Endothelial cell of umbilical vein (primary cell): ENCODE results near the gene TMEM250. TPM values are rescaled to one million over a fixed set of nuclear protein-coding genes. Genes with fewer than 3 reads are reported as not detected.
A peak's percentile ranks its signal among the peaks of the same experiment; 100 is the strongest.

Experiments used
- Bru-seq: library from RNA; stranded (reverse); fragments of 400-500 nt; gene quantifications from one replicate; lab custom pipeline; 2021; lab: Mats Ljungman, UMichigan
- BruChase-seq, 2 experiments: library from RNA; stranded (reverse); fragments of 400-500 nt; gene quantifications; one replicate each; lab custom pipeline; 2021; lab: Mats Ljungman, UMichigan
- BruUV-seq: library from RNA; stranded (reverse); fragments of 400-500 nt; replicated peaks from 2 replicates; lab custom pipeline; 2021; lab: Mats Ljungman, UMichigan
- CTCF ChIA-PET: fragments of 300-600, 350-600 bp; sonication (Branson Sonifier 250); formaldehyde crosslinking; loops from one replicate; lab custom pipeline; 2021; ENCODE audit warnings: antibody characterized with exemption, inconsistent platforms; lab: Charles Lee
- POLR2A ChIA-PET: fragments of 300-600, 350-600 bp; sonication (Branson Sonifier 250); formaldehyde crosslinking; loops from one replicate; lab custom pipeline; 2021; ENCODE audit warnings: antibody characterized with exemption, inconsistent platforms; lab: Charles Lee
- DNase-seq: peaks from one replicate; pipeline ENCODE4 v3.0.0-alpha.2; 2011; ENCODE audit warnings: low read depth, low spot score
- FAIRE-seq: peaks from 2 replicates; lab custom pipeline; 2011; peaks lifted over from hg19 to GRCh38; lab: Jason Lieb, UNC
- H2AFZ ChIP-seq: 2 replicates; pipeline ENCODE4 v1.6.0; 2012; ENCODE audit warnings: low read depth, low read length, control low read depth, inconsistent platforms
- H3K27ac ChIP-seq: 2 replicates; pipeline ENCODE4 v1.5.1; 2011; ENCODE audit warnings: low read depth, mild to moderate bottlenecking, control low read depth, low read length, moderate library complexity; ENCODE audit not compliant: insufficient read depth
- H3K27me3 ChIP-seq, 2 experiments: 2 replicates each; pipeline versions ENCODE4 v1.6.0 to v1.6.1; 2011; ENCODE audit warnings: low read length in 2 of 2, mixed read lengths in 1 of 2; ENCODE audit not compliant: control insufficient read depth in 2 of 2, insufficient read depth in 2 of 2
- H3K36me3 ChIP-seq, 2 experiments: 2 replicates in 1 of 2; 3 replicates in 1 of 2; pipeline ENCODE4 v1.5.1; 2011; ENCODE audit warnings: low read length in 2 of 2, mild to moderate bottlenecking in 1 of 2, moderate library complexity in 1 of 2; ENCODE audit not compliant: control insufficient read depth in 2 of 2, insufficient read depth in 2 of 2; ENCODE audit errors: extremely low read depth in 1 of 2
- H3K4me1 ChIP-seq: 3 replicates; pipeline ENCODE4 v1.5.1; 2011; ENCODE audit warnings: mild to moderate bottlenecking, low read length; ENCODE audit not compliant: control insufficient read depth, insufficient read depth; ENCODE audit errors: extremely low read depth
- H3K4me2 ChIP-seq: 2 replicates; pipeline ENCODE4 v1.6.1; 2011; ENCODE audit warnings: low read length, control low read depth, mixed read lengths; ENCODE audit not compliant: insufficient read depth
- H3K4me3 ChIP-seq, 3 experiments: fragments of 200-600 bp in 1 of 3; sonication (generic), shearing (Covaris generic) in 1 of 3; replicated peaks in 1 of 3; 2 replicates each; pipeline ENCODE4 v1.5.1; 2011 to 2016; ENCODE audit warnings: control low read depth in 3 of 3, low read length in 3 of 3, mild to moderate bottlenecking in 2 of 3, inconsistent platforms in 1 of 3, low read depth in 1 of 3, moderate library complexity in 1 of 3; ENCODE audit not compliant: insufficient read depth in 1 of 3
- H3K79me2 ChIP-seq: 2 replicates; pipeline ENCODE4 v1.6.0; 2012; ENCODE audit warnings: low read length, inconsistent platforms; ENCODE audit not compliant: control insufficient read depth, insufficient read depth
- H3K9ac ChIP-seq: replicated peaks from 2 replicates; pipeline ENCODE3; 2011; ENCODE audit warnings: low read length, control low read depth; ENCODE audit not compliant: insufficient read depth; ENCODE audit errors: extremely low read depth
- H3K9me1 ChIP-seq: replicated peaks from 3 replicates; pipeline ENCODE4 v1.6.0; 2011; ENCODE audit warnings: mild to moderate bottlenecking, low read length; ENCODE audit not compliant: control insufficient read depth, insufficient read depth; ENCODE audit errors: extremely low read depth
- H3K9me3 ChIP-seq: replicated peaks from 2 replicates; pipeline ENCODE4 v1.5.1; 2012; ENCODE audit warnings: low read length, inconsistent platforms; ENCODE audit not compliant: control insufficient read depth, insufficient read depth
- H4K20me1 ChIP-seq: replicated peaks from 2 replicates; pipeline ENCODE3; 2011; ENCODE audit warnings: mild to moderate bottlenecking, low read length; ENCODE audit not compliant: control insufficient read depth, insufficient read depth; ENCODE audit errors: extremely low read depth
- CTCF ChIP-seq, 2 donors: IDR thresholded peaks; 1 replicate in 1 of 2; 2 replicates in 1 of 2; pipeline ENCODE4 v1.5.1; 2011; ENCODE audit warnings: low read length in 2 of 2, mild to moderate bottlenecking in 2 of 2, moderate library complexity in 2 of 2, control low read depth in 1 of 2, inconsistent platforms in 1 of 2, low read depth in 1 of 2; ENCODE audit not compliant: insufficient read depth in 1 of 2; ENCODE audit errors: extremely low read depth in 1 of 2
- EZH2 ChIP-seq: IDR thresholded peaks from 2 replicates; pipeline ENCODE4 v1.6.1; 2012; ENCODE audit warnings: borderline replicate concordance, low read depth, mild to moderate bottlenecking, moderate library complexity, low read length, inconsistent platforms; ENCODE audit not compliant: severe bottlenecking
- FOS ChIP-seq: IDR thresholded peaks from 2 replicates; pipeline ENCODE4 v1.6.1; 2011; ENCODE audit warnings: mild to moderate bottlenecking, low read length, moderate library complexity, borderline replicate concordance; ENCODE audit not compliant: insufficient read depth
- GATA2 ChIP-seq: IDR thresholded peaks from 2 replicates; pipeline ENCODE4 v1.7.0; 2011; ENCODE audit warnings: low read depth, mild to moderate bottlenecking, moderate library complexity, mixed read lengths, low read length; ENCODE audit not compliant: insufficient read length, insufficient read depth
- JUN ChIP-seq: IDR thresholded peaks from 2 replicates; pipeline ENCODE4 v1.6.1; 2011; ENCODE audit warnings: borderline replicate concordance, low read depth; ENCODE audit not compliant: insufficient read length, insufficient read depth
- MYC ChIP-seq: IDR thresholded peaks from one replicate; pipeline ENCODE4 v1.6.1; 2011; ENCODE audit warnings: mild to moderate bottlenecking, low read depth, low read length
- POLR2A ChIP-seq: IDR thresholded peaks from 2 replicates; pipeline ENCODE4 v1.6.1; 2012; ENCODE audit warnings: low read depth, mild to moderate bottlenecking, control low read depth, low read length
- POLR2AphosphoS5 ChIP-seq: IDR thresholded peaks from 2 replicates; pipeline ENCODE4 v1.6.1; 2012; ENCODE audit warnings: low read depth, mild to moderate bottlenecking, control low read depth, low read length, moderate library complexity; ENCODE audit not compliant: insufficient read depth
- dilution Hi-C: fragments of 300-500 bp; cut with MboI; formaldehyde crosslinking; loops from one replicate; pipeline ENCODE4 v1.15.0; 2019; ENCODE audit warnings: low sequenced_read_pairs; ENCODE audit not compliant: extremely low pct_ligation_motif_present
- intact Hi-C: fragments of 100-400 bp; cut with micrococcal nuclease; formaldehyde crosslinking; loops from one replicate; pipeline ENCODE4 v1.10.0; 2022
- long read RNA-seq: library from polyadenylated mRNA; stranded (forward); transcript quantifications from one replicate; pipeline ENCODE4 v2.0.0, GENCODE V29; 2021
- polyA minus RNA-seq, 3 experiments: library from RNA; depleted of rRNA, polyadenylated mRNA; stranded (reverse); fragments of >200 nt; gene quantifications; 1 replicate in 1 of 3; 2 replicates in 2 of 3; pipeline ENCODE4 v1.2.3, GENCODE V29; 2011
- polyA plus RNA-seq, 4 experiments: library from polyadenylated mRNA; depleted of rRNA in 3 of 4; stranded (reverse) in 3 of 4; unstranded in 1 of 4; fragments of >200 nt; gene quantifications; 2 replicates each; pipeline versions ENCODE4 v1.2.1 to v1.2.3, GENCODE V29; 2011 to 2012; ENCODE audit warnings: missing spikeins in 1 of 4
- total RNA-seq: library from RNA; stranded (reverse); gene quantifications from 2 replicates; pipeline ENCODE4 v1.2.3, GENCODE V29; 2021
- TF ChIP-seq, protein P1 (sequence below): IDR thresholded peaks from 2 replicates; pipeline ENCODE4 v1.6.1; 2011; ENCODE audit not compliant: insufficient read depth, insufficient read length

TMEM250 gene
- total RNA-seq, result 47.4 and 49.9 TPM in 2 replicates
- 24.9 and 29.7 TPM in 2 replicates for polyA plus RNA-seq
- polyA plus RNA-seq (2011; cell fraction: cytosol; rRNA removed), result 18.2 and 24.1 TPM in 2 replicates
- polyA plus RNA-seq (2011; cell fraction: nucleus; rRNA removed), result 12.5 and 13.0 TPM in 2 replicates
- polyA plus RNA-seq (2012), result 31.3 and 35.0 TPM in 2 replicates
- polyA minus RNA-seq, result 16.7 and 21.1 TPM in 2 replicates
- polyA minus RNA-seq (2011; cell fraction: cytosol; rRNA and poly(A)+ RNA removed), result 60.3 TPM
- 7.1 and 13.8 TPM in 2 replicates for polyA minus RNA-seq (2011; cell fraction: nucleus; rRNA and poly(A)+ RNA removed)
- percentile 63 among the genes with signal in this experiment for Bru-seq, nascent RNA
- percentile 93 among the genes with signal in this experiment for BruChase-seq, experiment 1, labeled RNA remaining after a 6-hour chase
- BruChase-seq, experiment 2, labeled RNA remaining after a 2-hour chase, result percentile 84 among the genes with signal in this experiment
- long read RNA-seq, transcript TMEM250-204 (3 exons, 1,981 nt), result minor isoform, 6 of 217 reads
- long read RNA-seq, transcript TMEM250-201 (2 exons, 2,823 nt), result major isoform, 144 of 217 reads
- long read RNA-seq, partial matches to known transcripts, result 0 of 217 reads
- long read RNA-seq, other reads (novel, unspliced or antisense), result 67 of 217 reads

- no peaks in the 10 kb centered on the region for H3K9me3 ChIP-seq
- dilution Hi-C loops (no loop called here), intact Hi-C loops (loop anchor here (1.0 to 5.0 kb wide), 7 partner anchors 9 to 212 kb away; partner anchors contain the start of genes CAMSAP1 and NACC2)
- H3K27ac ChIP-seq, result peak within 1 kb of the TSS; percentile 41
- ChIA-PET POLR2A (no interaction called here), CTCF (interaction anchor here (0.7 to 7.2 kb wide), 6 partner anchors 18 to 157 kb away, joined by 3 to 148 read pairs (median 6); partner anchors contain the start of gene UBAC1)
- peak within 1 kb of the TSS; percentile 12 for H2AFZ ChIP-seq
- no peaks in the 10 kb centered on the region for H3K9me1 ChIP-seq
- no peaks in the 10 kb centered on the region for H4K20me1 ChIP-seq
- FAIRE-seq, result peak; percentile 95
- H3K36me3 ChIP-seq, result peaks cover 0 to 14% of the 10 kb centered on the region in 2 experiments
- BruUV-seq, result no TSS peak
- peaks cover 16% of the 10 kb centered on the region for H3K79me2 ChIP-seq
- no peak for TF ChIP-seq CTCF (IDR thresholded peaks at IDR 0.05; ENCODE audit: extremely low read depth in 1 of 2, insufficient read depth in 1 of 2, low read depth in 1 of 2, low read length in 2 of 2)
- TF ChIP-seq GATA2, result no peak
- peak; percentile 4 for TF ChIP-seq POLR2A
- TF ChIP-seq POLR2AphosphoS5, result peak; percentile 77
- peak; percentile 1 for TF ChIP-seq MYC
- TF ChIP-seq, protein P1, sequence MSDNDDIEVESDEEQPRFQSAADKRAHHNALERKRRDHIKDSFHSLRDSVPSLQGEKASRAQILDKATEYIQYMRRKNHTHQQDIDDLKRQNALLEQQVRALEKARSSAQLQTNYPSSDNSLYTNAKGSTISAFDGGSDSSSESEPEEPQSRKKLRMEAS, result peak; percentile 77
- TF ChIP-seq FOS, result no peak
- no peak for TF ChIP-seq JUN
- TF ChIP-seq EZH2, result no peak
- peak within 1 kb of the TSS; percentile 75 for H3K9ac ChIP-seq
- no peaks in the 10 kb centered on the region for H3K27me3 ChIP-seq
- peak within 1 kb of the TSS; percentile 67 to 73 (median 70) for H3K4me3 ChIP-seq
- DNase-seq, result peak; percentile 98
- H3K4me2 ChIP-seq, result peak within 1 kb of the TSS; percentile 79
- H3K4me1 ChIP-seq, result peaks cover 12% of the 10 kb centered on the region
Measured at GRCh38 chr9:136118320-136119060, at the start of gene TMEM250. TMEM250 (minus strand) TSS chr9:136118875; CDS start chr9:136116900, 1,975 bp downstream.
